HCT116 (cell line): Measurements from ENCODE around the gene MTHFD1L. TPM values are rescaled to one million over a fixed set of nuclear protein-coding genes. Genes with fewer than 3 reads are reported as not detected.
A peak's percentile ranks its signal among the peaks of the same experiment; 100 is the strongest.

ENCODE experiments used
- ATAC-seq: fragments of 200-7000 bp; cut with Tn5 transposase; 2 replicates; pipeline ENCODE4 v1.9.1; 2020; ENCODE audit warnings: mild to moderate bottlenecking, moderate library complexity
- BruUV-seq: library from RNA; stranded (reverse); fragments of 400-500 nt; replicated peaks from 2 replicates; lab custom pipeline; 2021; lab: Mats Ljungman, UMichigan
- CTCF ChIA-PET: fragments of 300-600 bp; sonication (Branson Sonifier 250); formaldehyde crosslinking; loops from one replicate; lab custom pipeline; 2021; ENCODE audit warnings: antibody characterized with exemption; lab: Charles Lee
- POLR2A ChIA-PET: fragments of 300-600, 350-600 bp; sonication (Branson Sonifier 250); formaldehyde crosslinking; loops from one replicate; lab custom pipeline; 2021; ENCODE audit warnings: antibody characterized with exemption; lab: Charles Lee
- RAD21 ChIA-PET, 2 experiments: fragments of 300-600 bp; sonication (Branson Sonifier 250); formaldehyde crosslinking; loops; one replicate each; lab custom pipeline; 2023; ENCODE audit warnings: low total read pairs in 2 of 2; ENCODE audit not compliant: uncharacterized antibody in 2 of 2, unreplicated experiment in 2 of 2, low non-redundant PET in 1 of 2; lab: Charles Lee
- DNase-seq: peaks from one replicate; pipeline ENCODE4 v3.0.0-alpha.2; 2010; ENCODE audit warnings: low read depth, low spot score
- H2AFZ ChIP-seq: fragments of 200-600 bp; shearing (Covaris generic), sonication (generic); 2 replicates; pipeline ENCODE4 v1.6.1; 2017; ENCODE audit warnings: low read depth, mixed run types, mixed read lengths, antibody characterized with exemption, low read length; ENCODE audit not compliant: poor library complexity, severe bottlenecking
- H3K27ac ChIP-seq: 2 replicates; pipeline ENCODE4 v1.5.1; 2012; ENCODE audit warnings: low read depth, low read length
- H3K27me3 ChIP-seq: fragments of 200-600 bp; sonication (generic); 2 replicates; pipeline ENCODE4 v1.6.1; 2016; ENCODE audit warnings: mixed run types, low read length, mixed read lengths; ENCODE audit not compliant: insufficient read depth
- H3K36me3 ChIP-seq, 2 experiments: fragments of 200-500 bp in 1 of 2; fragments of 200-600 bp in 1 of 2; sonication (Bioruptor generic) in 1 of 2; sonication (generic) in 1 of 2; 2 replicates each; pipeline versions ENCODE4 v1.5.1 to v1.6.1; 2014 to 2016; ENCODE audit warnings: low read length in 2 of 2, inconsistent platforms in 1 of 2, mixed read lengths in 1 of 2, mixed run types in 1 of 2; ENCODE audit not compliant: insufficient read depth in 2 of 2, control insufficient read depth in 1 of 2
- H3K4me1 ChIP-seq, 2 experiments: fragments of 200-600 bp in 1 of 2; sonication (generic) in 1 of 2; 2 replicates each; pipeline versions ENCODE4 v1.5.1 to v1.6.1; 2012 to 2017; ENCODE audit warnings: low read length in 2 of 2, inconsistent platforms in 1 of 2, mild to moderate bottlenecking in 1 of 2, mixed read lengths in 1 of 2, mixed run types in 1 of 2, moderate library complexity in 1 of 2; ENCODE audit not compliant: insufficient read depth in 2 of 2, control insufficient read depth in 1 of 2
- H3K4me2 ChIP-seq: fragments of 200-600 bp; sonication (generic); 2 replicates; pipeline ENCODE4 v1.6.1; 2017; ENCODE audit warnings: mixed run types, low read length, mixed read lengths
- H3K4me3 ChIP-seq, 2 experiments: fragments of 200-600 bp in 1 of 2; sonication (generic) in 1 of 2; replicated peaks in 1 of 2; 2 replicates each; pipeline ENCODE4 v1.5.1; 2011 to 2016; ENCODE audit warnings: low read length in 2 of 2, control low read depth in 1 of 2, low read depth in 1 of 2, mild to moderate bottlenecking in 1 of 2, mixed read lengths in 1 of 2, mixed run types in 1 of 2
- H3K79me2 ChIP-seq: fragments of 200-600 bp; sonication (generic); 2 replicates; pipeline ENCODE4 v1.6.1; 2017; ENCODE audit warnings: mild to moderate bottlenecking, mixed run types, low read length, moderate library complexity, mixed read lengths; ENCODE audit not compliant: insufficient read depth
- H3K9ac ChIP-seq: fragments of 200-600 bp; sonication (generic); 2 replicates; pipeline ENCODE4 v1.6.1; 2016; ENCODE audit warnings: low read length, mixed read lengths
- H3K9me2 ChIP-seq: fragments of 200-600 bp; sonication (generic), shearing (Covaris generic); 2 replicates; pipeline ENCODE4 v1.6.1; 2017; ENCODE audit warnings: mixed run types, mild to moderate bottlenecking, moderate library complexity; ENCODE audit not compliant: insufficient read depth
- H3K9me3 ChIP-seq, 2 experiments: fragments of 200-500 bp in 1 of 2; fragments of 200-600 bp in 1 of 2; sonication (Bioruptor generic) in 1 of 2; sonication (generic) in 1 of 2; 2 replicates each; pipeline ENCODE4 v1.6.1; 2014 to 2017; ENCODE audit warnings: low read length in 2 of 2, mixed read lengths in 2 of 2, inconsistent platforms in 1 of 2, low read depth in 1 of 2, mild to moderate bottlenecking in 1 of 2, mixed run types in 1 of 2, moderate library complexity in 1 of 2; ENCODE audit not compliant: control insufficient read depth in 1 of 2, insufficient read depth in 1 of 2
- H4K20me1 ChIP-seq: fragments of 200-600 bp; sonication (generic), shearing (Covaris generic); 2 replicates; pipeline ENCODE4 v1.6.1; 2017; ENCODE audit warnings: mixed run types, mild to moderate bottlenecking, moderate library complexity; ENCODE audit not compliant: insufficient read depth
- CBX3 ChIP-seq: IDR thresholded peaks from 2 replicates; pipeline ENCODE4 v1.6.1; 2012; ENCODE audit warnings: low read depth
- EZH2 ChIP-seq: fragments of 200-600 bp; sonication (generic); IDR thresholded peaks from 2 replicates; pipeline ENCODE4 v1.6.1; 2017; ENCODE audit warnings: antibody characterized with exemption, mixed run types
- EZH2phosphoT487 ChIP-seq: fragments of 200-600 bp; IDR thresholded peaks from 2 replicates; pipeline ENCODE4 v1.6.1; 2018; ENCODE audit warnings: antibody characterized with exemption, borderline replicate concordance
- JUND ChIP-seq: IDR thresholded peaks from 2 replicates; pipeline ENCODE4 v1.6.1; 2012
- POLR2A ChIP-seq: IDR thresholded peaks from 2 replicates; pipeline ENCODE4 v1.7.0; 2011; ENCODE audit warnings: borderline replicate concordance; ENCODE audit not compliant: insufficient read depth, insufficient read length; ENCODE audit errors: extremely low read depth
- POLR2AphosphoS5 ChIP-seq: IDR thresholded peaks from 2 replicates; pipeline ENCODE4 v1.6.1; 2011; ENCODE audit warnings: mild to moderate bottlenecking, low read depth, low read length, moderate library complexity
- RAD21 ChIP-seq: IDR thresholded peaks from 2 replicates; pipeline ENCODE4 v1.6.1; 2012; ENCODE audit warnings: low read depth, mild to moderate bottlenecking
- SIN3A ChIP-seq: IDR thresholded peaks from 2 replicates; pipeline ENCODE4 v1.6.1; 2012; ENCODE audit warnings: low read depth
- SP1 ChIP-seq: IDR thresholded peaks from 2 replicates; pipeline ENCODE4 v1.6.1; 2012; ENCODE audit warnings: low read depth
- ZFX ChIP-seq: fragments of 450-650 bp; IDR thresholded peaks from 2 replicates; pipeline ENCODE4 v1.6.1; 2017
- ZNF274 ChIP-seq: fragments of 200-500 bp; sonication (Bioruptor generic); IDR thresholded peaks from 2 replicates; pipeline ENCODE4 v1.6.1; 2014; ENCODE audit warnings: mild to moderate bottlenecking, low read depth, low read length, inconsistent platforms
- intact Hi-C: fragments of 100-400 bp; cut with micrococcal nuclease; formaldehyde crosslinking; loops from 2 replicates; pipeline ENCODE4 v1.10.0; 2022
- total RNA-seq: library from RNA; stranded (reverse); gene quantifications from one replicate; pipeline ENCODE4 v1.2.1, GENCODE V29; 2021; ENCODE audit not compliant: unreplicated experiment
- TF ChIP-seq, protein P1 (sequence below): IDR thresholded peaks from 2 replicates; pipeline ENCODE4 v1.6.1; 2012; ENCODE audit warnings: low read depth
- TF ChIP-seq, protein P2 (sequence below): IDR thresholded peaks from 2 replicates; pipeline ENCODE4 v1.6.1; 2012
- TF ChIP-seq, protein P3 (sequence below): IDR thresholded peaks from 2 replicates; pipeline ENCODE4 v1.6.1; 2011; ENCODE audit warnings: mild to moderate bottlenecking, low read length, moderate library complexity; ENCODE audit not compliant: insufficient replicate concordance; ENCODE audit errors: extremely low read depth
- TF ChIP-seq, protein P4 (sequence below): IDR thresholded peaks from 2 replicates; pipeline ENCODE4 v1.6.1; 2012

MTHFD1L gene
- total RNA-seq, 1 experiment from 2014 or later = 127 TPM

DNA sequence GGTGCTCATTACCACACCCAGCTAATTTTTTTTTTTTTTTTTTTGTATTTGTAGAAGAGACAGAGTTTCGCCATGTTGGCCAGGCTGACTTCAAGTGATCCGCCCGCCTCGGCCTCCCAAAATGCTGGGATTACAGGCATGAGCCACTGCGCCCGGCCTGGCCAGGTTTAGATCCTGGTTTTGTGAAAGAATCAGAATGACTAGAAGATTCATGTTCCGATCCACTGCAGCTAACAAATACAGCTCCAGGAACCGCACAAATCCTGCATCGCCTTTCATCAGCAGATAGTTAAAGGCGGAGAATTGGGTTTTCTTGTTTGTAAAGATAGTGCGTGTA lies 223.1 kb downstream of the MTHFD1L start (continued):
- TF ChIP-seq, protein P1, sequence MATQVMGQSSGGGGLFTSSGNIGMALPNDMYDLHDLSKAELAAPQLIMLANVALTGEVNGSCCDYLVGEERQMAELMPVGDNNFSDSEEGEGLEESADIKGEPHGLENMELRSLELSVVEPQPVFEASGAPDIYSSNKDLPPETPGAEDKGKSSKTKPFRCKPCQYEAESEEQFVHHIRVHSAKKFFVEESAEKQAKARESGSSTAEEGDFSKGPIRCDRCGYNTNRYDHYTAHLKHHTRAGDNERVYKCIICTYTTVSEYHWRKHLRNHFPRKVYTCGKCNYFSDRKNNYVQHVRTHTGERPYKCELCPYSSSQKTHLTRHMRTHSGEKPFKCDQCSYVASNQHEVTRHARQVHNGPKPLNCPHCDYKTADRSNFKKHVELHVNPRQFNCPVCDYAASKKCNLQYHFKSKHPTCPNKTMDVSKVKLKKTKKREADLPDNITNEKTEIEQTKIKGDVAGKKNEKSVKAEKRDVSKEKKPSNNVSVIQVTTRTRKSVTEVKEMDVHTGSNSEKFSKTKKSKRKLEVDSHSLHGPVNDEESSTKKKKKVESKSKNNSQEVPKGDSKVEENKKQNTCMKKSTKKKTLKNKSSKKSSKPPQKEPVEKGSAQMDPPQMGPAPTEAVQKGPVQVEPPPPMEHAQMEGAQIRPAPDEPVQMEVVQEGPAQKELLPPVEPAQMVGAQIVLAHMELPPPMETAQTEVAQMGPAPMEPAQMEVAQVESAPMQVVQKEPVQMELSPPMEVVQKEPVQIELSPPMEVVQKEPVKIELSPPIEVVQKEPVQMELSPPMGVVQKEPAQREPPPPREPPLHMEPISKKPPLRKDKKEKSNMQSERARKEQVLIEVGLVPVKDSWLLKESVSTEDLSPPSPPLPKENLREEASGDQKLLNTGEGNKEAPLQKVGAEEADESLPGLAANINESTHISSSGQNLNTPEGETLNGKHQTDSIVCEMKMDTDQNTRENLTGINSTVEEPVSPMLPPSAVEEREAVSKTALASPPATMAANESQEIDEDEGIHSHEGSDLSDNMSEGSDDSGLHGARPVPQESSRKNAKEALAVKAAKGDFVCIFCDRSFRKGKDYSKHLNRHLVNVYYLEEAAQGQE = no peak
- TF ChIP-seq ZNF274 (no peak), ZFX (no peak), SIN3A (no peak), SP1 (no peak), JUND (no peak), RAD21 (no peak), POLR2AphosphoS5 (no peak), CBX3 (no peak)
- TF ChIP-seq, protein P2, sequence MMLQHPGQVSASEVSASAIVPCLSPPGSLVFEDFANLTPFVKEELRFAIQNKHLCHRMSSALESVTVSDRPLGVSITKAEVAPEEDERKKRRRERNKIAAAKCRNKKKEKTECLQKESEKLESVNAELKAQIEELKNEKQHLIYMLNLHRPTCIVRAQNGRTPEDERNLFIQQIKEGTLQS = no peak

DNA sequence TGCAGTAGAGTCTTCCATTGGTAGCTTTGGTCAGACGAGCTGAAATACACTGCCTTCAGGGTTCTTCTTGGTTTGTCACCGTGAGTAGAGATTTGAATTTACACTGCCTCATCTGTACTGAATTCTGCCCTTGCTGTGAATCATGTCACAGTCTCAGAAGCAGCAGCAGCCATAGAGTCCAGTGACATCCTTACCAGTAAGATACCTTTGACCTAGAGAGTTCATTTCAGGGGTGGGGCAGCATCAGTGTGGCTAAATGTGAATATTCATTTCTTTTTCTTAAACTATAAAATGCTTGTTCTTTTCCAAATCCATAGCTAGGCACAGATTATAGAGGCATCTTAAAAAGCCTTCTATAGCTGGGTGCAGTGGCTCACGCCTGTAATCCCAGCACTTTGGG lies 223.5 kb downstream of the MTHFD1L start:
- ChIA-PET RAD21 (no interaction called here), POLR2A (no interaction called here), CTCF (no interaction called here)
- Histone ChIP-seq H3K36me3 (peaks cover 0 to 12% of the 10 kb centered on the region in 2 experiments; a peak in 1 of 4 replicates), H4K20me1 (no peaks in the 10 kb centered on the region), H3K79me2 (peaks cover 5% of the 10 kb centered on the region; the same call in 1 of the 2 replicates), H3K4me1 (peaks cover 74 to 85% of the 10 kb centered on the region in 2 experiments), H2AFZ (no peak overlapping the region), H3K9me3 (no peaks in the 10 kb centered on the region), H3K27me3 (no peaks in the 10 kb centered on the region), H3K4me3 (no peak overlapping the region), H3K9me2 (no peaks in the 10 kb centered on the region), H3K27ac (no peak overlapping the region), H3K4me2 (no peak overlapping the region), H3K9ac (peak overlapping the region; percentile 23; the same call in 1 of the 2 replicates)
- no peak for ATAC-seq
- TF ChIP-seq, protein P3, sequence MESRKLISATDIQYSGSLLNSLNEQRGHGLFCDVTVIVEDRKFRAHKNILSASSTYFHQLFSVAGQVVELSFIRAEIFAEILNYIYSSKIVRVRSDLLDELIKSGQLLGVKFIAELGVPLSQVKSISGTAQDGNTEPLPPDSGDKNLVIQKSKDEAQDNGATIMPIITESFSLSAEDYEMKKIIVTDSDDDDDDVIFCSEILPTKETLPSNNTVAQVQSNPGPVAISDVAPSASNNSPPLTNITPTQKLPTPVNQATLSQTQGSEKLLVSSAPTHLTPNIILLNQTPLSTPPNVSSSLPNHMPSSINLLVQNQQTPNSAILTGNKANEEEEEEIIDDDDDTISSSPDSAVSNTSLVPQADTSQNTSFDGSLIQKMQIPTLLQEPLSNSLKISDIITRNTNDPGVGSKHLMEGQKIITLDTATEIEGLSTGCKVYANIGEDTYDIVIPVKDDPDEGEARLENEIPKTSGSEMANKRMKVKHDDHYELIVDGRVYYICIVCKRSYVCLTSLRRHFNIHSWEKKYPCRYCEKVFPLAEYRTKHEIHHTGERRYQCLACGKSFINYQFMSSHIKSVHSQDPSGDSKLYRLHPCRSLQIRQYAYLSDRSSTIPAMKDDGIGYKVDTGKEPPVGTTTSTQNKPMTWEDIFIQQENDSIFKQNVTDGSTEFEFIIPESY = no peak
- TF ChIP-seq RAD21 (no peak), POLR2A (no peak), EZH2 (no peak), CBX3 (no peak), EZH2phosphoT487 (no peak)
- TF ChIP-seq, protein P4, sequence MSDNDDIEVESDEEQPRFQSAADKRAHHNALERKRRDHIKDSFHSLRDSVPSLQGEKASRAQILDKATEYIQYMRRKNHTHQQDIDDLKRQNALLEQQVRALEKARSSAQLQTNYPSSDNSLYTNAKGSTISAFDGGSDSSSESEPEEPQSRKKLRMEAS = no peak
- BruUV-seq = no TSS peak
- intact Hi-C loops = no loop called here
- no peak for DNase-seq
